ENCODE data around the gene LRRC74A. TPM values are rescaled to one million over a fixed set of nuclear protein-coding genes. Genes with fewer than 3 reads are reported as not detected.

The LRRC74A gene
- total and polyA plus RNA-seq, 2 experiments from 2014 or later: not detected

DNA sequence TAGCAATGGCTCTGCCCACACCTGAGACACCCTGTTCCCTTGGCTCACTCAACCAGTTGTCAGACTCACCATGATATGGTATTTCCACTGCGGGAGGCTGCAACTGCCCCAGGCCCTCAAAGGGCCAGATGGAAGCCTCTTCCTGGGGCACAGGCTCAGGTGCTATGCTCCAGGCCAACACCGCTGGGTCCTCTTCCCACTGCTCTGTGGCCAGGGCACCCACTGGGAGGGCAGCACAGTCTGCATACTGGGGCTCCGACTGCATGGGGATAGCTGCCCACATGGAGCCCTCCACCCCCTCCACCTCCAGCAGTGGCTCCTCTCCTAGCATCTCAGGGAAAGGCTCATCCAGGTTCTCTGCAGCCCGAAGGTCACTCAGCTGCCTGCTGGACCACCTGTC is 17.2 kb upstream of the LRRC74A start:
- H3K27ac ChIP-seq (ENCODE audit: low read depth): no peak overlapping the region
- H3K4me3 Mint-ChIP-seq: no peak overlapping the region
- H3K36me3 Mint-ChIP-seq (ENCODE audit: low read depth): peaks cover 43% of the 10 kb centered on the region
- H3K9me2 ChIP-seq (ENCODE audit: insufficient read depth): no peaks in the 10 kb centered on the region
- no peak overlapping the region for H3K4me3 ChIP-seq
- no peaks in the 10 kb centered on the region for H3F3A ChIP-seq (replicated peaks; ENCODE audit: low read depth)
- H3K4me2 ChIP-seq: no peak overlapping the region
- H3K27me3 Mint-ChIP-seq (ENCODE audit: insufficient read depth, low read depth, poor library complexity): no peaks in the 10 kb centered on the region
- H3K27me3 ChIP-seq (ENCODE audit: insufficient read depth): no peaks in the 10 kb centered on the region
- TF ChIP-seq ZNF114 (CRISPR knock-in tag; IDR thresholded peaks at IDR 0.05) (no peak), ZNF331 (CRISPR knock-in tag; IDR thresholded peaks at IDR 0.05; ENCODE audit: low read depth) (no peak), JUNB (IDR thresholded peaks at IDR 0.05; ENCODE audit: unreplicated experiment) (no peak), EZH2phosphoT487 (IDR thresholded peaks at IDR 0.05; ENCODE audit: unreplicated experiment) (no peak), POLR2AphosphoS5 (IDR thresholded peaks at IDR 0.05; ENCODE audit: low read depth) (no peak), STAT1 (IDR thresholded peaks at IDR 0.05; ENCODE audit: unreplicated experiment) (no peak), EZH2 (IDR thresholded peaks at IDR 0.05; ENCODE audit: low read depth, unreplicated experiment) (no peak)
- TF ChIP-seq, protein P1, sequence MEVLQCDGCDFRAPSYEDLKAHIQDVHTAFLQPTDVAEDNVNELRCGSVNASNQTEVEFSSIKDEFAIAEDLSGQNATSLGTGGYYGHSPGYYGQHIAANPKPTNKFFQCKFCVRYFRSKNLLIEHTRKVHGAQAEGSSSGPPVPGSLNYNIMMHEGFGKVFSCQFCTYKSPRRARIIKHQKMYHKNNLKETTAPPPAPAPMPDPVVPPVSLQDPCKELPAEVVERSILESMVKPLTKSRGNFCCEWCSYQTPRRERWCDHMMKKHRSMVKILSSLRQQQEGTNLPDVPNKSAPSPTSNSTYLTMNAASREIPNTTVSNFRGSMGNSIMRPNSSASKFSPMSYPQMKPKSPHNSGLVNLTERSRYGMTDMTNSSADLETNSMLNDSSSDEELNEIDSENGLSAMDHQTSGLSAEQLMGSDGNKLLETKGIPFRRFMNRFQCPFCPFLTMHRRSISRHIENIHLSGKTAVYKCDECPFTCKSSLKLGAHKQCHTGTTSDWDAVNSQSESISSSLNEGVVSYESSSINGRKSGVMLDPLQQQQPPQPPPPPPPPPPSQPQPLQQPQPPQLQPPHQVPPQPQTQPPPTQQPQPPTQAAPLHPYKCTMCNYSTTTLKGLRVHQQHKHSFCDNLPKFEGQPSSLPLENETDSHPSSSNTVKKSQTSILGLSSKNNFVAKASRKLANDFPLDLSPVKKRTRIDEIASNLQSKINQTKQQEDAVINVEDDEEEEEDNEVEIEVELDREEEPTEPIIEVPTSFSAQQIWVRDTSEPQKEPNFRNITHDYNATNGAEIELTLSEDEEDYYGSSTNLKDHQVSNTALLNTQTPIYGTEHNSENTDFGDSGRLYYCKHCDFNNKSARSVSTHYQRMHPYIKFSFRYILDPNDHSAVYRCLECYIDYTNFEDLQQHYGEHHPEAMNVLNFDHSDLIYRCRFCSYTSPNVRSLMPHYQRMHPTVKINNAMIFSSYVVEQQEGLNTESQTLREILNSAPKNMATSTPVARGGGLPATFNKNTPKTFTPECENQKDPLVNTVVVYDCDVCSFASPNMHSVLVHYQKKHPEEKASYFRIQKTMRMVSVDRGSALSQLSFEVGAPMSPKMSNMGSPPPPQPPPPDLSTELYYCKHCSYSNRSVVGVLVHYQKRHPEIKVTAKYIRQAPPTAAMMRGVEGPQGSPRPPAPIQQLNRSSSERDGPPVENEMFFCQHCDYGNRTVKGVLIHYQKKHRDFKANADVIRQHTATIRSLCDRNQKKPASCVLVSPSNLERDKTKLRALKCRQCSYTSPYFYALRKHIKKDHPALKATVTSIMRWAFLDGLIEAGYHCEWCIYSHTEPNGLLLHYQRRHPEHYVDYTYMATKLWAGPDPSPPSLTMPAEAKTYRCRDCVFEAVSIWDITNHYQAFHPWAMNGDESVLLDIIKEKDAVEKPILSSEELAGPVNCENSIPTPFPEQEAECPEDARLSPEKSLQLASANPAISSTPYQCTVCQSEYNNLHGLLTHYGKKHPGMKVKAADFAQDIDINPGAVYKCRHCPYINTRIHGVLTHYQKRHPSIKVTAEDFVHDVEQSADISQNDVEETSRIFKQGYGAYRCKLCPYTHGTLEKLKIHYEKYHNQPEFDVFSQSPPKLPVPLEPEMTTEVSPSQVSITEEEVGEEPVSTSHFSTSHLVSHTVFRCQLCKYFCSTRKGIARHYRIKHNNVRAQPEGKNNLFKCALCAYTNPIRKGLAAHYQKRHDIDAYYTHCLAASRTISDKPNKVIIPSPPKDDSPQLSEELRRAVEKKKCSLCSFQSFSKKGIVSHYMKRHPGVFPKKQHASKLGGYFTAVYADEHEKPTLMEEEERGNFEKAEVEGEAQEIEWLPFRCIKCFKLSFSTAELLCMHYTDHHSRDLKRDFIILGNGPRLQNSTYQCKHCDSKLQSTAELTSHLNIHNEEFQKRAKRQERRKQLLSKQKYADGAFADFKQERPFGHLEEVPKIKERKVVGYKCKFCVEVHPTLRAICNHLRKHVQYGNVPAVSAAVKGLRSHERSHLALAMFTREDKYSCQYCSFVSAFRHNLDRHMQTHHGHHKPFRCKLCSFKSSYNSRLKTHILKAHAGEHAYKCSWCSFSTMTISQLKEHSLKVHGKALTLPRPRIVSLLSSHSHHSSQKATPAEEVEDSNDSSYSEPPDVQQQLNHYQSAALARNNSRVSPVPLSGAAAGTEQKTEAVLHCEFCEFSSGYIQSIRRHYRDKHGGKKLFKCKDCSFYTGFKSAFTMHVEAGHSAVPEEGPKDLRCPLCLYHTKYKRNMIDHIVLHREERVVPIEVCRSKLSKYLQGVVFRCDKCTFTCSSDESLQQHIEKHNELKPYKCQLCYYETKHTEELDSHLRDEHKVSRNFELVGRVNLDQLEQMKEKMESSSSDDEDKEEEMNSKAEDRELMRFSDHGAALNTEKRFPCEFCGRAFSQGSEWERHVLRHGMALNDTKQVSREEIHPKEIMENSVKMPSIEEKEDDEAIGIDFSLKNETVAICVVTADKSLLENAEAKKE (CRISPR knock-in tag; IDR thresholded peaks at IDR 0.05): no peak
- TF ChIP-seq, protein P2, sequence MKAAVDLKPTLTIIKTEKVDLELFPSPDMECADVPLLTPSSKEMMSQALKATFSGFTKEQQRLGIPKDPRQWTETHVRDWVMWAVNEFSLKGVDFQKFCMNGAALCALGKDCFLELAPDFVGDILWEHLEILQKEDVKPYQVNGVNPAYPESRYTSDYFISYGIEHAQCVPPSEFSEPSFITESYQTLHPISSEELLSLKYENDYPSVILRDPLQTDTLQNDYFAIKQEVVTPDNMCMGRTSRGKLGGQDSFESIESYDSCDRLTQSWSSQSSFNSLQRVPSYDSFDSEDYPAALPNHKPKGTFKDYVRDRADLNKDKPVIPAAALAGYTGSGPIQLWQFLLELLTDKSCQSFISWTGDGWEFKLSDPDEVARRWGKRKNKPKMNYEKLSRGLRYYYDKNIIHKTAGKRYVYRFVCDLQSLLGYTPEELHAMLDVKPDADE (IDR thresholded peaks at IDR 0.05): no peak
- TF ChIP-seq, protein P3, sequence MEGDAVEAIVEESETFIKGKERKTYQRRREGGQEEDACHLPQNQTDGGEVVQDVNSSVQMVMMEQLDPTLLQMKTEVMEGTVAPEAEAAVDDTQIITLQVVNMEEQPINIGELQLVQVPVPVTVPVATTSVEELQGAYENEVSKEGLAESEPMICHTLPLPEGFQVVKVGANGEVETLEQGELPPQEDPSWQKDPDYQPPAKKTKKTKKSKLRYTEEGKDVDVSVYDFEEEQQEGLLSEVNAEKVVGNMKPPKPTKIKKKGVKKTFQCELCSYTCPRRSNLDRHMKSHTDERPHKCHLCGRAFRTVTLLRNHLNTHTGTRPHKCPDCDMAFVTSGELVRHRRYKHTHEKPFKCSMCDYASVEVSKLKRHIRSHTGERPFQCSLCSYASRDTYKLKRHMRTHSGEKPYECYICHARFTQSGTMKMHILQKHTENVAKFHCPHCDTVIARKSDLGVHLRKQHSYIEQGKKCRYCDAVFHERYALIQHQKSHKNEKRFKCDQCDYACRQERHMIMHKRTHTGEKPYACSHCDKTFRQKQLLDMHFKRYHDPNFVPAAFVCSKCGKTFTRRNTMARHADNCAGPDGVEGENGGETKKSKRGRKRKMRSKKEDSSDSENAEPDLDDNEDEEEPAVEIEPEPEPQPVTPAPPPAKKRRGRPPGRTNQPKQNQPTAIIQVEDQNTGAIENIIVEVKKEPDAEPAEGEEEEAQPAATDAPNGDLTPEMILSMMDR (conservative IDR thresholded peaks at IDR 0.05; ENCODE audit: low read depth in 2 of 2): no peak
- peaks cover 23% of the 10 kb centered on the region for H3K79me2 ChIP-seq (replicated peaks; ENCODE audit: insufficient read depth)
- H2AFZ ChIP-seq: no peak overlapping the region
- DNase-seq (ENCODE audit: low spot score): no peak
- ATAC-seq: no peak
- H3K27ac Mint-ChIP-seq: no peak overlapping the region
- peaks cover 13% of the 10 kb centered on the region for H3K36me3 ChIP-seq (ENCODE audit: insufficient read depth)
- no peaks in the 10 kb centered on the region; the same call in 2 of the 3 replicates for H3K9me3 Mint-ChIP-seq
- peaks cover 10% of the 10 kb centered on the region for H3K4me1 ChIP-seq (ENCODE audit: insufficient read depth)
- peaks cover 3% of the 10 kb centered on the region; the same call in 1 of the 2 replicates for H4K20me1 ChIP-seq (replicated peaks; ENCODE audit: insufficient read depth)
- peaks cover 16% of the 10 kb centered on the region for H3K4me1 Mint-ChIP-seq
